Testis (tissue), 2 donors: Measurements from ENCODE around the gene USP15.

Experiments
- POLR2A ChIP-seq: fragments of 450-650 bp; IDR thresholded peaks from one replicate; pipeline ENCODE4 v1.6.1; 2017; ENCODE audit warnings: antibody characterized with exemption, mild to moderate bottlenecking, moderate library complexity
- TF ChIP-seq, protein P1 (sequence below), 3 experiments: fragments of 450-650 bp in 2 of 3; fragments of 200-600 bp in 1 of 3; sonication (generic) in 1 of 3; IDR thresholded peaks; one replicate each; pipeline ENCODE4 v1.5.1; 2016 to 2019; ENCODE audit warnings: antibody characterized with exemption in 3 of 3, mild to moderate bottlenecking in 2 of 3, moderate library complexity in 1 of 3

DNA sequence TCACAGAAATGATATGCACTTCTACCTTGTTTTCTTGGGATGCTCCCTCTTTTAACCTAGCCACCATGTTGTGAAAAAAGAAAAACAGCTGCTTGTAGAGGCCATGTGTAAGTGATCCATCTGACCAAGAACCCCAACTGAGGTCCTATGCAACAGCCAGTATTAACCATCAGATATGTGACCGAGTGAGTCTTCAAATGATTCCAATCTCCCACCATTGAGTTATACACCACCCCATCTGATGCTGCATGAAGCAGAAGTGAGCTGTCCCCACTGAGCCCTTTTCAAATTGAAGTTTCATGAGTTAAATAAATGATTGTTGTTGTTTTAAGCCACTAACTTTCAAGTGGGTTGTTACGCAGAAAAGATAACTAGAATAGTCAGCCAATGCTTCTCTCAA, 20.6 kb upstream of the USP15 start:
- TF ChIP-seq, protein P1, sequence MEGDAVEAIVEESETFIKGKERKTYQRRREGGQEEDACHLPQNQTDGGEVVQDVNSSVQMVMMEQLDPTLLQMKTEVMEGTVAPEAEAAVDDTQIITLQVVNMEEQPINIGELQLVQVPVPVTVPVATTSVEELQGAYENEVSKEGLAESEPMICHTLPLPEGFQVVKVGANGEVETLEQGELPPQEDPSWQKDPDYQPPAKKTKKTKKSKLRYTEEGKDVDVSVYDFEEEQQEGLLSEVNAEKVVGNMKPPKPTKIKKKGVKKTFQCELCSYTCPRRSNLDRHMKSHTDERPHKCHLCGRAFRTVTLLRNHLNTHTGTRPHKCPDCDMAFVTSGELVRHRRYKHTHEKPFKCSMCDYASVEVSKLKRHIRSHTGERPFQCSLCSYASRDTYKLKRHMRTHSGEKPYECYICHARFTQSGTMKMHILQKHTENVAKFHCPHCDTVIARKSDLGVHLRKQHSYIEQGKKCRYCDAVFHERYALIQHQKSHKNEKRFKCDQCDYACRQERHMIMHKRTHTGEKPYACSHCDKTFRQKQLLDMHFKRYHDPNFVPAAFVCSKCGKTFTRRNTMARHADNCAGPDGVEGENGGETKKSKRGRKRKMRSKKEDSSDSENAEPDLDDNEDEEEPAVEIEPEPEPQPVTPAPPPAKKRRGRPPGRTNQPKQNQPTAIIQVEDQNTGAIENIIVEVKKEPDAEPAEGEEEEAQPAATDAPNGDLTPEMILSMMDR (IDR thresholded peaks at IDR 0.05), result no peak
- no peak for TF ChIP-seq POLR2A
